DND-41 (cell line): Measurements from ENCODE around the gene ARPP21.

Experiments used
- ATAC-seq: fragments of 200-7000 bp; cut with Tn5 transposase; 3 replicates; pipeline ENCODE4 v1.9.1; 2021; ENCODE audit warnings: low read depth; ENCODE audit not compliant: insufficient read depth
- DNase-seq: peaks from one replicate; pipeline ENCODE4 v3.0.0-alpha.2; 2020
- H2AFZ ChIP-seq: 2 replicates; pipeline ENCODE4 v1.6.0; 2012; ENCODE audit warnings: low read depth, low read length
- H3K27ac ChIP-seq: 2 replicates; pipeline ENCODE4 v1.5.1; 2012; ENCODE audit warnings: low read length, inconsistent platforms
- H3K27me3 ChIP-seq: fragments of 200-600 bp; sonication (generic); 2 replicates; pipeline ENCODE4 v1.6.0; 2012; ENCODE audit warnings: low read length, mild to moderate bottlenecking, inconsistent platforms; ENCODE audit not compliant: insufficient read depth, poor library complexity
- H3K36me3 ChIP-seq: 2 replicates; pipeline ENCODE4 v1.5.1; 2012; ENCODE audit warnings: low read length, inconsistent platforms; ENCODE audit not compliant: insufficient read depth
- H3K4me1 ChIP-seq: 2 replicates; pipeline ENCODE4 v1.5.1; 2012; ENCODE audit warnings: mild to moderate bottlenecking, low read length; ENCODE audit not compliant: insufficient read depth
- H3K4me2 ChIP-seq: 2 replicates; pipeline ENCODE4 v1.6.0; 2012; ENCODE audit warnings: mild to moderate bottlenecking, moderate library complexity, low read length, inconsistent platforms; ENCODE audit not compliant: insufficient read depth
- H3K4me3 ChIP-seq, 2 experiments: fragments of 200-600 bp in 1 of 2; shearing (Covaris generic) in 1 of 2; 2 replicates each; pipeline ENCODE4 v1.5.1; 2012 to 2016; ENCODE audit warnings: inconsistent platforms in 2 of 2, low read length in 2 of 2, mild to moderate bottlenecking in 2 of 2, low read depth in 1 of 2, moderate library complexity in 1 of 2
- H3K79me2 ChIP-seq: 2 replicates; pipeline ENCODE4 v1.6.0; 2012; ENCODE audit warnings: low read length, inconsistent platforms; ENCODE audit not compliant: insufficient read depth
- H3K9ac ChIP-seq: 2 replicates; pipeline ENCODE4 v1.6.0; 2012; ENCODE audit warnings: low read depth, mild to moderate bottlenecking, inconsistent platforms, low read length, moderate library complexity
- H3K9me3 ChIP-seq: 2 replicates; pipeline ENCODE4 v1.5.1; 2012; ENCODE audit warnings: low read length, moderate library complexity, mild to moderate bottlenecking, inconsistent platforms; ENCODE audit not compliant: insufficient read depth, severe bottlenecking
- H4K20me1 ChIP-seq: 2 replicates; pipeline ENCODE4 v1.6.0; 2012; ENCODE audit warnings: low read length; ENCODE audit not compliant: insufficient read depth
- CTCF ChIP-seq: IDR thresholded peaks from 2 replicates; pipeline ENCODE4 v1.5.1; 2012; ENCODE audit warnings: borderline replicate concordance, low read length, moderate library complexity, mild to moderate bottlenecking; ENCODE audit not compliant: poor library complexity, severe bottlenecking; ENCODE audit errors: extremely low read depth
- EZH2 ChIP-seq: IDR thresholded peaks from 3 replicates; pipeline ENCODE4 v1.6.1; 2012; ENCODE audit warnings: borderline replicate concordance, low read depth, mild to moderate bottlenecking, moderate library complexity, low read length, inconsistent platforms; ENCODE audit not compliant: severe bottlenecking

The ARPP21 gene

GRCh38 chr3:35643495-35643894 lies 4.2 kb downstream of the ARPP21 start:
- peaks cover 26% of the 10 kb centered on the region for H3K4me1 ChIP-seq
- H3K4me2 ChIP-seq: peak overlapping the region; percentile 64
- H3K79me2 ChIP-seq: peaks cover 100% of the 10 kb centered on the region
- H3K36me3 ChIP-seq: peaks cover 82% of the 10 kb centered on the region
- H3K9me3 ChIP-seq: peaks cover 2% of the 10 kb centered on the region
- peaks cover 4% of the 10 kb centered on the region; the same call in 1 of the 2 replicates for H4K20me1 ChIP-seq
- no peaks in the 10 kb centered on the region for H3K27me3 ChIP-seq
- DNase-seq: no peak
- no peak for TF ChIP-seq CTCF
- TF ChIP-seq EZH2: no peak
- peak overlapping the region; percentile 97 for H3K9ac ChIP-seq
- peak overlapping the region; percentile 49 to 81 for H3K4me3 ChIP-seq
- no peak for ATAC-seq
- no peak overlapping the region for H2AFZ ChIP-seq
- peak overlapping the region; percentile 100 for H3K27ac ChIP-seq

- Histone ChIP-seq H3K4me3 (peak overlapping the region; percentile 49 to 81), H4K20me1 (peaks cover 4% of the 10 kb centered on the region; the same call in 1 of the 2 replicates), H3K4me2 (peak overlapping the region; percentile 64; the same call in 1 of the 2 replicates), H3K79me2 (peaks cover 100% of the 10 kb centered on the region), H3K9ac (peak overlapping the region; percentile 97), H3K27ac (peak overlapping the region; percentile 100), H3K36me3 (peaks cover 91% of the 10 kb centered on the region), H2AFZ (no peak overlapping the region), H3K4me1 (peaks cover 27% of the 10 kb centered on the region), H3K27me3 (no peaks in the 10 kb centered on the region), H3K9me3 (no peaks in the 10 kb centered on the region)
- TF ChIP-seq EZH2 (no peak), CTCF (no peak)
- DNase-seq (no peak), ATAC-seq (no peak)
Measured at GRCh38 chr3:35644451-35644850, 5.1 kb downstream of the ARPP21 start.

- Histone ChIP-seq H3K79me2 (peaks cover 100% of the 10 kb centered on the region), H3K27me3 (no peaks in the 10 kb centered on the region), H3K27ac (peak overlapping the region; percentile 100), H2AFZ (no peak overlapping the region), H3K4me2 (peak overlapping the region; percentile 64), H3K9ac (peak overlapping the region; percentile 97), H4K20me1 (no peaks in the 10 kb centered on the region), H3K36me3 (peaks cover 94% of the 10 kb centered on the region), H3K9me3 (no peaks in the 10 kb centered on the region), H3K4me1 (peaks cover 35% of the 10 kb centered on the region), H3K4me3 (peak overlapping the region; percentile 49 to 81; a peak in 3 of 4 replicates)
- TF ChIP-seq EZH2: no peak
- no peak for TF ChIP-seq CTCF
- no peak for ATAC-seq
- no peak for DNase-seq
Measured at GRCh38 chr3:35645189-35645588, 5.9 kb downstream of the ARPP21 start.
